Fibroblast of pulmonary artery (primary cell): ENCODE results near the gene DENND1B.
"Not testable (repeated sequence)": the region's sequence is repeated elsewhere in the genome, so short reads cannot be mapped to it uniquely, and the experiment has no call there.

Source experiments
- DNase-seq: peaks from one replicate; pipeline ENCODE4 v3.0.0-alpha.2; 2010; ENCODE audit warnings: low read depth
- H3K4me3 ChIP-seq: replicated peaks from 2 replicates; pipeline ENCODE4 v1.5.1; 2011; ENCODE audit warnings: low read depth, mild to moderate bottlenecking, control low read depth, low read length, moderate library complexity
- TF ChIP-seq, protein P1 (sequence below): IDR thresholded peaks from 2 replicates; pipeline ENCODE4 v1.5.1; 2011; ENCODE audit warnings: mild to moderate bottlenecking, control low read depth, low read length, inconsistent platforms; ENCODE audit errors: missing control alignments

DENND1B gene

GRCh38 chr1:197519741-197520334 lies 255.4 kb downstream of the DENND1B start:
- H3K4me3 ChIP-seq = no peak overlapping the region
- peak; percentile 42 for DNase-seq
- TF ChIP-seq, protein P1, sequence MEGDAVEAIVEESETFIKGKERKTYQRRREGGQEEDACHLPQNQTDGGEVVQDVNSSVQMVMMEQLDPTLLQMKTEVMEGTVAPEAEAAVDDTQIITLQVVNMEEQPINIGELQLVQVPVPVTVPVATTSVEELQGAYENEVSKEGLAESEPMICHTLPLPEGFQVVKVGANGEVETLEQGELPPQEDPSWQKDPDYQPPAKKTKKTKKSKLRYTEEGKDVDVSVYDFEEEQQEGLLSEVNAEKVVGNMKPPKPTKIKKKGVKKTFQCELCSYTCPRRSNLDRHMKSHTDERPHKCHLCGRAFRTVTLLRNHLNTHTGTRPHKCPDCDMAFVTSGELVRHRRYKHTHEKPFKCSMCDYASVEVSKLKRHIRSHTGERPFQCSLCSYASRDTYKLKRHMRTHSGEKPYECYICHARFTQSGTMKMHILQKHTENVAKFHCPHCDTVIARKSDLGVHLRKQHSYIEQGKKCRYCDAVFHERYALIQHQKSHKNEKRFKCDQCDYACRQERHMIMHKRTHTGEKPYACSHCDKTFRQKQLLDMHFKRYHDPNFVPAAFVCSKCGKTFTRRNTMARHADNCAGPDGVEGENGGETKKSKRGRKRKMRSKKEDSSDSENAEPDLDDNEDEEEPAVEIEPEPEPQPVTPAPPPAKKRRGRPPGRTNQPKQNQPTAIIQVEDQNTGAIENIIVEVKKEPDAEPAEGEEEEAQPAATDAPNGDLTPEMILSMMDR = peak; percentile 58

DNA sequence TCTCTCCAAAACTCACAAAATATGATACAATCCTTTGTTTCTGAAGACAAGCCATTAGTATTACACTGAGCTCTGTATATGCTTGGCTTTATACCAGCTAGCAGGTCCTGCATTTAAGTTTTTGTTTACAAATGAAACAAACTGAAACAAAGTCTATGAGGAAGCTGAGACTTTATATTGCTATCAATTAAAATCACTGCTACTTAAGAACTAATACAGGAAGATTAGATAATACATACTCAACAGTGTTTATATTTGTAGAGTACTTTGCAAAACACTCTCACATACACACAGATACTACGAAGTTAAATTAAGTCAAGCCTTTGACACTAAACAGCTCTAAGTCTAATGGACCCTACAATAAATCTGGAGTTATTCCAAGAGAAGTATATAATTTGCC lies 259.9 kb downstream of the DENND1B start:
- no peak overlapping the region for H3K4me3 ChIP-seq
- DNase-seq = no peak
- TF ChIP-seq, protein P1 = no peak

GRCh38 chr1:197510691-197511378 lies 264.4 kb downstream of the DENND1B start:
- no peak overlapping the region for H3K4me3 ChIP-seq
- DNase-seq = no peak
- TF ChIP-seq, protein P1 = no peak

DNA sequence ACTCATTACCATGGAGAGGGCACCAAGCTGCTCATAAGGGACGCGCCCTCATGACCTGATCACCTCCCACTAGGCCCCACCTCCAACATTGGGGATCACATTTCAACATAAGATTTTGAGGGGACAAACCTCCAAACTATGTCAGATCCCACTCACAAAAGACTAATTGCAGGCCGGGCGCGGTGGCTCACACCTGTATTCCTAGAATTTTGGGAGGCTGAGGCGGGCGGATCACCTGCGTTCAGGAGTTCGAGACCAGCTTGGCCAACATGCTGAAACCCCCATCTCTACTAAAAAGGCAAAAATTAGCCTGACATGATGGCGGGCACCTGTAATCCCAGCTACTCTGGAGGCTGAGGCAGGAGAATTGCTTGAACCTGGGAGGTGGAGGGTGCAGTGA lies 278.6 kb downstream of the DENND1B start:
- no peak for DNase-seq
- TF ChIP-seq, protein P1 = no peak

GRCh38 chr1:197491505-197491904 lies 283.8 kb downstream of the DENND1B start:
- H3K4me3 ChIP-seq, DNase-seq: not testable (repeated sequence)

More for the DNA sequence above, 278.6 kb downstream of the DENND1B start:
- no peak overlapping the region for H3K4me3 ChIP-seq

DNA sequence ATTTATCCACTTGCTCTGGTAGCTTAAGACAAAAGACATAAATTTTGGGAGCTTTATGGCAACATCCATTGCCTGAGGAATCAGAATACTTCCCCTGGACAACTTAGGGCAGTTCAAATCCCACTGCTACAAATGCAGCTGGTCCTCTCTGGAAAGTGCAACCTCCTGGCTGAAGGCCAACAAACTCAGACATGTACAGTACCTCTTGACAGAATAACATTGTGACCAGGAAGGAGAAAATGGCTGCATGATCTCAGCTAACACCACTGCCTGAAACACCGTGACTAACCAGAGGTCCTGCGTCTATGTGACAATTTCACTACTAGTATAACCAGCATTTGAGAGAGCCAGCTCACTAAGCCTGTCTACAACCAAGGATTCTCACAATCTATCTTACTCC lies 288.3 kb downstream of the DENND1B start:
- DNase-seq = peak; percentile 58
- no peak overlapping the region for H3K4me3 ChIP-seq
- TF ChIP-seq, protein P1 = no peak

GRCh38 chr1:197485790-197486189 lies 289.5 kb downstream of the DENND1B start:
- DNase-seq = no peak
- TF ChIP-seq, protein P1 = no peak
- no peak overlapping the region for H3K4me3 ChIP-seq
